ENCODE data around the gene TRAPPC2B. TPM values are rescaled to one million over a fixed set of nuclear protein-coding genes. Genes with fewer than 3 reads are reported as not detected.

TRAPPC2B gene
- total RNA-seq, 1 donor from 2014 or later: 11.4 TPM

GRCh38 chr19:57321116-57321515, 42.2 kb upstream of the TRAPPC2B start:
- H3K4me1 ChIP-seq: peaks cover 32% of the 10 kb centered on the region
- peak overlapping the region; percentile 94 for H3K4me3 ChIP-seq
- H3K27ac ChIP-seq (replicated peaks): peak overlapping the region; percentile 93
- TF ChIP-seq, protein P1, sequence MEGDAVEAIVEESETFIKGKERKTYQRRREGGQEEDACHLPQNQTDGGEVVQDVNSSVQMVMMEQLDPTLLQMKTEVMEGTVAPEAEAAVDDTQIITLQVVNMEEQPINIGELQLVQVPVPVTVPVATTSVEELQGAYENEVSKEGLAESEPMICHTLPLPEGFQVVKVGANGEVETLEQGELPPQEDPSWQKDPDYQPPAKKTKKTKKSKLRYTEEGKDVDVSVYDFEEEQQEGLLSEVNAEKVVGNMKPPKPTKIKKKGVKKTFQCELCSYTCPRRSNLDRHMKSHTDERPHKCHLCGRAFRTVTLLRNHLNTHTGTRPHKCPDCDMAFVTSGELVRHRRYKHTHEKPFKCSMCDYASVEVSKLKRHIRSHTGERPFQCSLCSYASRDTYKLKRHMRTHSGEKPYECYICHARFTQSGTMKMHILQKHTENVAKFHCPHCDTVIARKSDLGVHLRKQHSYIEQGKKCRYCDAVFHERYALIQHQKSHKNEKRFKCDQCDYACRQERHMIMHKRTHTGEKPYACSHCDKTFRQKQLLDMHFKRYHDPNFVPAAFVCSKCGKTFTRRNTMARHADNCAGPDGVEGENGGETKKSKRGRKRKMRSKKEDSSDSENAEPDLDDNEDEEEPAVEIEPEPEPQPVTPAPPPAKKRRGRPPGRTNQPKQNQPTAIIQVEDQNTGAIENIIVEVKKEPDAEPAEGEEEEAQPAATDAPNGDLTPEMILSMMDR (IDR thresholded peaks at IDR 0.05; ENCODE audit: borderline replicate concordance): no peak
- no peak for DNase-seq
- H3K36me3 ChIP-seq: peaks cover 33% of the 10 kb centered on the region
- H3K9me3 ChIP-seq (replicated peaks): peaks cover 27% of the 10 kb centered on the region
- intact Hi-C loops (cut with micrococcal nuclease): no loop called here
- no peaks in the 10 kb centered on the region for H3K27me3 ChIP-seq (ENCODE audit: low read depth)

GRCh38 chr19:57321751-57322150, 41.6 kb upstream of the TRAPPC2B start:
- intact Hi-C loops (cut with micrococcal nuclease): no loop called here
- no peak for DNase-seq
- Histone ChIP-seq H3K9me3 (replicated peaks) (peaks cover 33% of the 10 kb centered on the region), H3K4me3 (peak overlapping the region; percentile 94), H3K4me1 (peaks cover 32% of the 10 kb centered on the region), H3K27ac (replicated peaks) (no peak overlapping the region), H3K27me3 (ENCODE audit: low read depth) (no peaks in the 10 kb centered on the region), H3K36me3 (peaks cover 39% of the 10 kb centered on the region)
- TF ChIP-seq, protein P1 (IDR thresholded peaks at IDR 0.05; ENCODE audit: borderline replicate concordance): no peak

DNA sequence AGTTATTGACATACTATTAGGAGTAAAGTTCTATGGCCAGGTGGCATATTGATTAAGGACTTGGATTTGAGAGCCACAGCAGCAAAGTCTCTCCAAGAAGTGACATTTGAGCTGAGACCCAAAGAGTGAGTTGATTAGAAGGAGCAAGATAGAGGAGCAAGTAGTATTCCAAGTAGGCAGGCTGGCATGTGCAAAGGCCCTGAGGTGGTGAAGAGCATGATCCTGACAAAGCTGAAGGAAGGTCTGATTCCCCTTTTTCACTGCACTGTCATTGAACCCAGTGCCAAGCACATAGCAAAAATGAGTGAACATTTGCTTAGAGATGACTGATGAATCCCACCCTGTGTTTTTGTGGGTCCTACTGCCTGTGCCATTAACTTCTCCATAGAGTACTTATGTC, 38.4 kb upstream of the TRAPPC2B start:
- H3K27ac ChIP-seq (replicated peaks): no peak overlapping the region
- peaks cover 27% of the 10 kb centered on the region for H3K4me1 ChIP-seq
- H3K27me3 ChIP-seq (ENCODE audit: low read depth): no peaks in the 10 kb centered on the region
- H3K9me3 ChIP-seq (replicated peaks): peaks cover 64% of the 10 kb centered on the region
- H3K36me3 ChIP-seq: peaks cover 70% of the 10 kb centered on the region
- DNase-seq: no peak
- intact Hi-C loops (cut with micrococcal nuclease): no loop called here
- TF ChIP-seq, protein P1 (IDR thresholded peaks at IDR 0.05; ENCODE audit: borderline replicate concordance): no peak
- H3K4me3 ChIP-seq: no peak overlapping the region

DNA sequence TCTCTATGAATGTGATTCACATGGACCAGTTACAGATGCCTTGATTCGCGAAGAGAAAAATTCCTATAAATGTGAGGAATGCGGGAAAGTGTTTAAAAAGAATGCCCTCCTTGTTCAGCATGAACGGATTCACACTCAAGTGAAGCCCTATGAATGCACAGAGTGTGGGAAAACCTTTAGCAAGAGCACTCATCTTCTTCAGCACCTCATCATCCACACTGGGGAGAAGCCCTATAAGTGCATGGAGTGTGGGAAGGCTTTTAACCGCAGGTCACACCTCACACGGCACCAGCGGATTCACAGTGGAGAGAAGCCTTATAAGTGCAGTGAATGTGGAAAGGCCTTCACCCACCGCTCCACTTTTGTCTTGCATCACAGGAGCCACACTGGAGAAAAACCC, 35.4 kb upstream of the TRAPPC2B start:
- DNase-seq: no peak
- Histone ChIP-seq H3K36me3 (peaks cover 87% of the 10 kb centered on the region), H3K4me3 (no peak overlapping the region), H3K27ac (replicated peaks) (no peak overlapping the region), H3K27me3 (ENCODE audit: low read depth) (no peaks in the 10 kb centered on the region), H3K4me1 (peaks cover under 1% of the 10 kb centered on the region), H3K9me3 (replicated peaks) (peaks cover 82% of the 10 kb centered on the region)
- intact Hi-C loops (cut with micrococcal nuclease): no loop called here
- TF ChIP-seq, protein P1 (IDR thresholded peaks at IDR 0.05; ENCODE audit: borderline replicate concordance): no peak

DNA sequence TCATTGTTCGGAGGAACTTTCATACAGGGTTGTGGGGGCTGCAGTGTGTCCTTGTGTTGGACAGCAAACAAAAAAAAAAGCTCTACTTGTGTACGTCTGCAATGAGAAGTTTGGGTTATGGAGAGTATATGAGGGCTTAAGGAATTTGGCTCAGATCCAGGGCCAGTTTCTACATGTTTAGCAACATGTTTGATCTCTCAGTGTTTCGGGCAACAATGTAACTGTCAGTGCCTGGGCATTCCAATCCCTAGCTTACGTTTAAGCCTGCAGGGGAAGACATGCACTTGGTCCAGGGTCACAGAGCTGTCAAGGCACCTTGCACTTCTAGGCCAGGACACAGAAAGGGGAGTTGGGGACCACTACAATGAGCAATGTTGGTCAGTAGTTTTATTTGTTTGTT, 29.2 kb upstream of the TRAPPC2B start:
- DNase-seq: no peak
- intact Hi-C loops (cut with micrococcal nuclease): no loop called here
- Histone ChIP-seq H3K36me3 (peaks cover 30% of the 10 kb centered on the region), H3K4me3 (no peak overlapping the region), H3K27me3 (ENCODE audit: low read depth) (no peaks in the 10 kb centered on the region), H3K27ac (replicated peaks) (peak overlapping the region; percentile 18), H3K4me1 (peaks cover 23% of the 10 kb centered on the region), H3K9me3 (replicated peaks) (peaks cover 53% of the 10 kb centered on the region)
- TF ChIP-seq, protein P1 (IDR thresholded peaks at IDR 0.05; ENCODE audit: borderline replicate concordance): no peak
